Panc1 (cell line): ENCODE measurements around the gene FARP1. TPM values are rescaled to one million over a fixed set of nuclear protein-coding genes. Genes with fewer than 3 reads are reported as not detected.

Source experiments
- ATAC-seq: fragments of 200-7000 bp; cut with Tn5 transposase; 2 replicates; pipeline ENCODE4 v1.9.1; 2020; ENCODE audit warnings: mild to moderate bottlenecking, moderate library complexity
- BruUV-seq: library from RNA; stranded (reverse); fragments of 400-500 nt; replicated peaks from 2 replicates; lab custom pipeline; 2021; lab: Mats Ljungman, UMichigan
- CTCF ChIA-PET: fragments of 300-600 bp; sonication (Branson Sonifier 250); formaldehyde crosslinking; loops from one replicate; lab custom pipeline; 2022; ENCODE audit warnings: antibody characterized with exemption; lab: Charles Lee
- POLR2A ChIA-PET: fragments of 300-600 bp; sonication (Branson Sonifier 250); formaldehyde crosslinking; loops from one replicate; lab custom pipeline; 2022; ENCODE audit warnings: antibody characterized with exemption; lab: Charles Lee
- DNase-seq: peaks from one replicate; pipeline ENCODE4 v3.0.0-alpha.2; 2010; ENCODE audit warnings: low read depth, low spot score
- H3K27ac ChIP-seq: 2 replicates; pipeline ENCODE4 v1.5.1; 2011; ENCODE audit warnings: mild to moderate bottlenecking, low read length, inconsistent platforms
- H3K27me3 ChIP-seq: fragments of 200-500 bp; sonication (Bioruptor generic); 2 replicates; pipeline ENCODE4 v1.6.0; 2014; ENCODE audit warnings: low read length, inconsistent platforms; ENCODE audit not compliant: control insufficient read depth, insufficient read depth
- H3K36me3 ChIP-seq: fragments of 200-500 bp; sonication (Bioruptor generic); 2 replicates; pipeline ENCODE4 v1.5.1; 2014; ENCODE audit warnings: inconsistent platforms, mild to moderate bottlenecking, low read length, moderate library complexity; ENCODE audit not compliant: control insufficient read depth, insufficient read depth
- H3K4me1 ChIP-seq: 2 replicates; pipeline ENCODE4 v1.5.1; 2011; ENCODE audit warnings: inconsistent platforms, mild to moderate bottlenecking, low read length, moderate library complexity; ENCODE audit not compliant: control insufficient read depth, insufficient read depth
- H3K4me3 ChIP-seq, 2 experiments: 2 replicates each; pipeline ENCODE4 v1.5.1; 2011 to 2012; ENCODE audit warnings: low read depth in 2 of 2, low read length in 2 of 2, mild to moderate bottlenecking in 2 of 2, inconsistent platforms in 1 of 2, moderate library complexity in 1 of 2
- H3K9me3 ChIP-seq: fragments of 200-500 bp; sonication (Bioruptor generic); 2 replicates; pipeline ENCODE4 v1.5.1; 2014; ENCODE audit warnings: low read depth, mild to moderate bottlenecking, inconsistent platforms, low read length, moderate library complexity; ENCODE audit not compliant: control insufficient read depth, insufficient read depth
- CTCF ChIP-seq: fragments of 450-650 bp; IDR thresholded peaks from 2 replicates; pipeline ENCODE4 v1.5.1; 2017; ENCODE audit warnings: mild to moderate bottlenecking
- POLR2AphosphoS5 ChIP-seq: IDR thresholded peaks from 2 replicates; pipeline ENCODE4 v1.6.1; 2012; ENCODE audit warnings: mild to moderate bottlenecking, low read depth, low read length, moderate library complexity
- SIN3A ChIP-seq: IDR thresholded peaks from 2 replicates; pipeline ENCODE4 v1.6.1; 2012; ENCODE audit warnings: low read depth, mild to moderate bottlenecking, low read length, moderate library complexity, borderline replicate concordance; ENCODE audit not compliant: insufficient read depth
- TCF7L2 ChIP-seq: IDR thresholded peaks from 2 replicates; pipeline ENCODE4 v1.6.1; 2011; ENCODE audit warnings: mild to moderate bottlenecking, low read depth, low read length, inconsistent platforms
- in situ Hi-C: cut with HindIII; loops from 2 replicates; pipeline ENCODE4 v1.10.0; 2016; ENCODE audit warnings: low sequenced_read_pairs, low pct_unique_long_range_greater_than_20kb
- intact Hi-C: fragments of 100-400 bp; cut with micrococcal nuclease; formaldehyde crosslinking; loops from one replicate; pipeline ENCODE4 v1.10.0; 2022; ENCODE audit not compliant: unreplicated experiment
- total RNA-seq: library from RNA; stranded (reverse); gene quantifications from one replicate; pipeline ENCODE4 v1.2.1, GENCODE V29; 2021; ENCODE audit not compliant: unreplicated experiment
- TF ChIP-seq, protein P1 (sequence below), 2 experiments: IDR thresholded peaks; 2 replicates each; pipeline ENCODE4 v1.6.1; 2011 to 2012; ENCODE audit warnings: low read depth in 2 of 2, control low read depth in 1 of 2, low read length in 1 of 2, mild to moderate bottlenecking in 1 of 2, moderate library complexity in 1 of 2; ENCODE audit not compliant: insufficient read depth in 1 of 2

The FARP1 gene
- total RNA-seq, 1 experiment from 2014 or later = 61.9 TPM

GRCh38 chr13:98358937-98359336, 216.0 kb downstream of the FARP1 start:
- DNase-seq (no peak), ATAC-seq (no peak)
- Histone ChIP-seq H3K27ac (no peak overlapping the region), H3K36me3 (no peaks in the 10 kb centered on the region), H3K9me3 (no peaks in the 10 kb centered on the region), H3K27me3 (no peaks in the 10 kb centered on the region), H3K4me1 (no peaks in the 10 kb centered on the region), H3K4me3 (no peak overlapping the region)
- ChIA-PET CTCF (no interaction called here), POLR2A (no interaction called here)
- in situ Hi-C loops = no loop called here
- TF ChIP-seq POLR2AphosphoS5 (no peak), TCF7L2 (no peak), CTCF (no peak), SIN3A (no peak)
- TF ChIP-seq, protein P1, sequence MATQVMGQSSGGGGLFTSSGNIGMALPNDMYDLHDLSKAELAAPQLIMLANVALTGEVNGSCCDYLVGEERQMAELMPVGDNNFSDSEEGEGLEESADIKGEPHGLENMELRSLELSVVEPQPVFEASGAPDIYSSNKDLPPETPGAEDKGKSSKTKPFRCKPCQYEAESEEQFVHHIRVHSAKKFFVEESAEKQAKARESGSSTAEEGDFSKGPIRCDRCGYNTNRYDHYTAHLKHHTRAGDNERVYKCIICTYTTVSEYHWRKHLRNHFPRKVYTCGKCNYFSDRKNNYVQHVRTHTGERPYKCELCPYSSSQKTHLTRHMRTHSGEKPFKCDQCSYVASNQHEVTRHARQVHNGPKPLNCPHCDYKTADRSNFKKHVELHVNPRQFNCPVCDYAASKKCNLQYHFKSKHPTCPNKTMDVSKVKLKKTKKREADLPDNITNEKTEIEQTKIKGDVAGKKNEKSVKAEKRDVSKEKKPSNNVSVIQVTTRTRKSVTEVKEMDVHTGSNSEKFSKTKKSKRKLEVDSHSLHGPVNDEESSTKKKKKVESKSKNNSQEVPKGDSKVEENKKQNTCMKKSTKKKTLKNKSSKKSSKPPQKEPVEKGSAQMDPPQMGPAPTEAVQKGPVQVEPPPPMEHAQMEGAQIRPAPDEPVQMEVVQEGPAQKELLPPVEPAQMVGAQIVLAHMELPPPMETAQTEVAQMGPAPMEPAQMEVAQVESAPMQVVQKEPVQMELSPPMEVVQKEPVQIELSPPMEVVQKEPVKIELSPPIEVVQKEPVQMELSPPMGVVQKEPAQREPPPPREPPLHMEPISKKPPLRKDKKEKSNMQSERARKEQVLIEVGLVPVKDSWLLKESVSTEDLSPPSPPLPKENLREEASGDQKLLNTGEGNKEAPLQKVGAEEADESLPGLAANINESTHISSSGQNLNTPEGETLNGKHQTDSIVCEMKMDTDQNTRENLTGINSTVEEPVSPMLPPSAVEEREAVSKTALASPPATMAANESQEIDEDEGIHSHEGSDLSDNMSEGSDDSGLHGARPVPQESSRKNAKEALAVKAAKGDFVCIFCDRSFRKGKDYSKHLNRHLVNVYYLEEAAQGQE (IDR thresholded peaks at IDR 0.05; ENCODE audit: insufficient read depth in 1 of 2, low read depth in 2 of 2, low read length in 1 of 2) = no peak
- intact Hi-C loops = no loop called here
- no TSS peak for BruUV-seq

GRCh38 chr13:98360545-98360944, 217.7 kb downstream of the FARP1 start:
- ChIA-PET CTCF (no interaction called here), POLR2A (no interaction called here)
- Histone ChIP-seq H3K27me3 (no peaks in the 10 kb centered on the region), H3K4me3 (no peak overlapping the region), H3K9me3 (no peaks in the 10 kb centered on the region), H3K27ac (no peak overlapping the region), H3K4me1 (no peaks in the 10 kb centered on the region), H3K36me3 (no peaks in the 10 kb centered on the region)
- in situ Hi-C loops = no loop called here
- ATAC-seq (no peak), DNase-seq (no peak)
- TF ChIP-seq POLR2AphosphoS5 (no peak), SIN3A (no peak), CTCF (no peak), TCF7L2 (no peak)
- TF ChIP-seq, protein P1 (IDR thresholded peaks at IDR 0.05; ENCODE audit: insufficient read depth in 1 of 2, low read depth in 2 of 2, low read length in 1 of 2) = no peak
- intact Hi-C loops = no loop called here
- no TSS peak for BruUV-seq
